H1 (cell line): ENCODE data around the gene CLRN1. TPM values are rescaled to one million over a fixed set of nuclear protein-coding genes. Genes with fewer than 3 reads are reported as not detected.

Experiments
- CTCF ChIA-PET: fragments of 300-600 bp; sonication (Branson Sonifier 250); formaldehyde crosslinking; loops from one replicate; lab custom pipeline; 2021; ENCODE audit not compliant: partially characterized antibody; lab: Charles Lee
- POLR2A ChIA-PET: fragments of 300-600 bp; sonication (Branson Sonifier 250); formaldehyde crosslinking; loops from one replicate; lab custom pipeline; 2021; ENCODE audit warnings: inconsistent platforms; ENCODE audit not compliant: partially characterized antibody; lab: Charles Lee
- DNase-seq, 2 experiments: peaks; one replicate each; pipeline versions ENCODE4 v3.0.0 to v3.0.0-alpha.2; 2010 to 2022; ENCODE audit warnings: low spot score in 2 of 2, low read depth in 1 of 2, mixed read lengths in 1 of 2
- FAIRE-seq: peaks from 2 replicates; lab custom pipeline; 2011; peaks lifted over from hg19 to GRCh38; lab: Jason Lieb, UNC
- H2AFZ ChIP-seq: 2 replicates; pipeline ENCODE4 v1.8.1; 2012; ENCODE audit warnings: low read length, inconsistent platforms
- H2AK5ac ChIP-seq: 2 replicates; pipeline ENCODE4 v1.6.1; 2013; ENCODE audit warnings: low read depth, low read length
- H2BK120ac ChIP-seq: replicated peaks from 2 replicates; pipeline ENCODE3; 2013; ENCODE audit warnings: low read depth, low read length, inconsistent platforms
- H2BK12ac ChIP-seq: 2 replicates; pipeline ENCODE4 v1.6.1; 2013; ENCODE audit warnings: low read depth, low read length
- H2BK15ac ChIP-seq: 2 replicates; pipeline ENCODE4 v1.6.1; 2013; ENCODE audit warnings: low read length
- H2BK20ac ChIP-seq: 2 replicates; pipeline ENCODE4 v1.6.1; 2013; ENCODE audit warnings: low read length
- H2BK5ac ChIP-seq: 2 replicates; pipeline ENCODE4 v1.6.1; 2013; ENCODE audit warnings: low read depth, low read length
- H3K14ac ChIP-seq: 2 replicates; pipeline ENCODE4 v1.6.1; 2013; ENCODE audit warnings: inconsistent platforms; ENCODE audit not compliant: insufficient read length
- H3K18ac ChIP-seq: 2 replicates; pipeline ENCODE4 v1.6.1; 2013; ENCODE audit warnings: low read length; ENCODE audit errors: extremely low read depth
- H3K23ac ChIP-seq: 2 replicates; pipeline ENCODE4 v1.6.1; 2013; ENCODE audit warnings: inconsistent platforms; ENCODE audit not compliant: insufficient read length
- H3K23me2 ChIP-seq: 2 replicates; pipeline ENCODE4 v1.6.1; 2013; ENCODE audit warnings: low read depth, low read length
- H3K27ac ChIP-seq: 2 replicates; pipeline ENCODE4 v1.6.1; 2011; ENCODE audit warnings: low read depth, low read length, inconsistent platforms
- H3K27me3 ChIP-seq, 4 experiments: replicated peaks in 1 of 4; 1 replicate in 1 of 4; 2 replicates in 3 of 4; pipeline versions ENCODE4 v1.6.1 to v1.8.1; 2011 to 2013; ENCODE audit warnings: low read length in 3 of 4, mild to moderate bottlenecking in 3 of 4, inconsistent platforms in 2 of 4, mixed read lengths in 2 of 4, moderate library complexity in 1 of 4; ENCODE audit not compliant: control insufficient read depth in 3 of 4, insufficient read depth in 3 of 4; ENCODE audit errors: extremely low read depth in 1 of 4
- H3K36me3 ChIP-seq, 4 experiments: 2 replicates each; pipeline versions ENCODE4 v1.6.1 to v1.8.1; 2011 to 2013; ENCODE audit warnings: mild to moderate bottlenecking in 4 of 4, low read length in 3 of 4, moderate library complexity in 2 of 4, control low read depth in 1 of 4, inconsistent platforms in 1 of 4; ENCODE audit not compliant: insufficient read depth in 4 of 4, control insufficient read depth in 2 of 4
- H3K4ac ChIP-seq: replicated peaks from 2 replicates; pipeline ENCODE3; 2013; ENCODE audit warnings: low read length, low read depth, mixed read lengths, inconsistent platforms; ENCODE audit not compliant: insufficient read length
- H3K4me1 ChIP-seq, 4 experiments: replicated peaks in 1 of 4; 1 replicate in 1 of 4; 2 replicates in 3 of 4; pipeline versions ENCODE4 v1.6.1 to v1.8.1; 2011 to 2013; ENCODE audit warnings: low read length in 3 of 4, inconsistent platforms in 2 of 4, mixed read lengths in 1 of 4; ENCODE audit not compliant: insufficient read depth in 4 of 4, control insufficient read depth in 3 of 4
- H3K4me2 ChIP-seq, 2 experiments: 2 replicates each; pipeline versions ENCODE4 v1.6.1 to v1.8.1; 2011 to 2013; ENCODE audit warnings: low read depth in 2 of 2, low read length in 2 of 2, control low read depth in 1 of 2, inconsistent platforms in 1 of 2, mild to moderate bottlenecking in 1 of 2; ENCODE audit not compliant: insufficient read depth in 1 of 2
- H3K4me3 ChIP-seq, 4 experiments: fragments of 200-600, 300-600 bp in 1 of 4; sonication (generic), shearing (Covaris generic), sonication (Bioruptor Twin) in 1 of 4; 2 replicates each; pipeline versions ENCODE4 v1.5.1 to v1.8.1; 2011 to 2016; ENCODE audit warnings: low read length in 4 of 4, low read depth in 3 of 4, control low read depth in 2 of 4, inconsistent platforms in 2 of 4, mild to moderate bottlenecking in 2 of 4, mixed read lengths in 1 of 4, moderate library complexity in 1 of 4; ENCODE audit not compliant: insufficient read depth in 2 of 4; ENCODE audit errors: extremely low read depth in 1 of 4
- H3K56ac ChIP-seq: replicated peaks from 2 replicates; pipeline ENCODE3; 2013; ENCODE audit warnings: low read depth, mild to moderate bottlenecking, mixed read lengths, low read length, inconsistent platforms; ENCODE audit not compliant: insufficient read length
- H3K79me1 ChIP-seq: 2 replicates; pipeline ENCODE4 v1.6.1; 2013; ENCODE audit warnings: low read depth, low read length, control low read depth
- H3K79me2 ChIP-seq, 2 experiments: 2 replicates each; pipeline versions ENCODE4 v1.6.1 to v1.8.1; 2012 to 2013; ENCODE audit warnings: low read length in 2 of 2, mild to moderate bottlenecking in 2 of 2, inconsistent platforms in 1 of 2; ENCODE audit not compliant: insufficient read depth in 2 of 2, control insufficient read depth in 1 of 2
- H3K9ac ChIP-seq, 4 experiments: replicated peaks in 1 of 4; 1 replicate in 1 of 4; 2 replicates in 3 of 4; pipeline versions ENCODE4 v1.6.1 to v1.8.1; 2011 to 2013; ENCODE audit warnings: low read depth in 3 of 4, low read length in 3 of 4, control low read depth in 2 of 4, mild to moderate bottlenecking in 2 of 4, moderate library complexity in 2 of 4, inconsistent platforms in 1 of 4; ENCODE audit errors: extremely low read depth in 1 of 4
- H3K9me3 ChIP-seq, 2 experiments: 2 replicates each; pipeline versions ENCODE4 v1.6.1 to v1.8.1; 2012 to 2013; ENCODE audit warnings: mild to moderate bottlenecking in 2 of 2, moderate library complexity in 2 of 2, control low read depth in 1 of 2, inconsistent platforms in 1 of 2, low read depth in 1 of 2, low read length in 1 of 2, mixed read lengths in 1 of 2; ENCODE audit not compliant: insufficient read depth in 2 of 2
- H4K20me1 ChIP-seq, 2 experiments: replicated peaks in 1 of 2; 2 replicates each; pipeline versions ENCODE3 to v1.8.1; 2011 to 2013; ENCODE audit warnings: inconsistent platforms in 2 of 2, low read length in 2 of 2, mild to moderate bottlenecking in 1 of 2; ENCODE audit not compliant: insufficient read depth in 2 of 2, control insufficient read depth in 1 of 2
- H4K5ac ChIP-seq: 2 replicates; pipeline ENCODE4 v1.6.1; 2013; ENCODE audit warnings: low read length, low read depth, mixed read lengths, inconsistent platforms; ENCODE audit not compliant: insufficient read length
- H4K8ac ChIP-seq: 2 replicates; pipeline ENCODE4 v1.8.0; 2013; ENCODE audit warnings: mild to moderate bottlenecking, moderate library complexity, low read length, inconsistent platforms; ENCODE audit not compliant: insufficient read depth; ENCODE audit errors: extremely low read depth
- H4K91ac ChIP-seq: replicated peaks from 2 replicates; pipeline ENCODE3; 2013; ENCODE audit warnings: low read length, mixed read lengths, inconsistent platforms; ENCODE audit not compliant: insufficient read length
- ASH2L ChIP-seq: fragments of 200-600, 300-600 bp; sonication (generic); IDR thresholded peaks from one replicate; pipeline ENCODE4 v1.7.1; 2017; ENCODE audit warnings: low read length
- BCL11A ChIP-seq, 2 experiments: IDR thresholded peaks; one replicate each; pipeline ENCODE4 v1.6.1; 2011; ENCODE audit warnings: low read depth in 2 of 2, low read length in 2 of 2, mild to moderate bottlenecking in 2 of 2
- E2F6 ChIP-seq: IDR thresholded peaks from 2 replicates; pipeline ENCODE4 v1.6.1; 2012; ENCODE audit warnings: inconsistent platforms
- EZH2 ChIP-seq: fragments of 200-600 bp; sonication (generic); IDR thresholded peaks from 2 replicates; pipeline ENCODE4 v1.7.1; 2012; ENCODE audit warnings: low read depth, mild to moderate bottlenecking, moderate library complexity, low read length, inconsistent platforms; ENCODE audit not compliant: severe bottlenecking
- JUN ChIP-seq: IDR thresholded peaks from 2 replicates; pipeline ENCODE4 v1.6.1; 2011; ENCODE audit warnings: low read depth, mild to moderate bottlenecking, improper control_type of control experiment, low read length
- MAFK ChIP-seq: IDR thresholded peaks from 2 replicates; pipeline ENCODE4 v1.6.1; 2012; ENCODE audit warnings: low read depth, mild to moderate bottlenecking, improper control_type of control experiment, low read length
- PHF8 ChIP-seq: fragments of 200-600 bp; sonication (generic); conservative IDR thresholded peaks from 2 replicates; pipeline ENCODE4 v1.7.1; 2012; ENCODE audit warnings: low read depth, mild to moderate bottlenecking, inconsistent platforms, low read length, moderate library complexity
- RFX5 ChIP-seq: IDR thresholded peaks from 2 replicates; pipeline ENCODE4 v1.6.1; 2011; ENCODE audit warnings: low read depth, low read length, improper control_type of control experiment, borderline replicate concordance
- SAP30 ChIP-seq: fragments of 300-600 bp; sonication (generic); IDR thresholded peaks from 2 replicates; pipeline ENCODE4 v1.7.1; 2012; ENCODE audit warnings: low read length, moderate library complexity, mild to moderate bottlenecking, inconsistent platforms; ENCODE audit not compliant: insufficient read depth, insufficient replicate concordance
- SP4 ChIP-seq: IDR thresholded peaks from 2 replicates; pipeline ENCODE4 v1.6.1; 2012; ENCODE audit warnings: low read length, inconsistent platforms
- SRF ChIP-seq: IDR thresholded peaks from 2 replicates; pipeline ENCODE4 v1.6.1; 2011; ENCODE audit warnings: mild to moderate bottlenecking, low read depth, low read length, moderate library complexity
- TBP ChIP-seq: IDR thresholded peaks from 2 replicates; pipeline ENCODE4 v1.6.1; 2011; ENCODE audit warnings: low read depth, low read length, improper control_type of control experiment
- WGBS, 2 experiments: shearing (Covaris generic) in 1 of 2; methylation state at CpG; one replicate each; pipeline versions ENCODE4 v1.1.6 to v1.1.7; 2013 to 2015; ENCODE audit warnings: low lambda C conversion rate in 2 of 2, mixed read lengths in 2 of 2, inconsistent platforms in 1 of 2, low coverage in 1 of 2, missing lambda C conversion rate in 1 of 2; ENCODE audit not compliant: insufficient replicate concordance in 2 of 2, insufficient coverage in 1 of 2, insufficient read length in 1 of 2; ENCODE audit errors: extremely low coverage in 1 of 2, missing lambda C conversion rate in 1 of 2; 5-methylcytosine and 5-hydroxymethylcytosine counted together
- polyA plus RNA-seq, 7 experiments: library from polyadenylated mRNA; depleted of rRNA in 3 of 7; stranded (reverse) in 5 of 7; unstranded in 2 of 7; fragments of >200 nt in 5 of 7; fragments of 200-250 nt in 2 of 7; gene quantifications; 1 replicate in 5 of 7; 2 replicates in 1 of 7; 4 replicates in 1 of 7; pipeline versions ENCODE4 v1.2.1 to v1.2.3, GENCODE V29; 2011 to 2013; ENCODE audit warnings: missing spikeins in 2 of 7, mixed read lengths in 2 of 7
- total RNA-seq: library from RNA; stranded (reverse); fragmentation: NEBNext Ultra II Directional; extraction: Animal tissue kit (Norgen Biotek cat#: 25700); gene quantifications from 2 replicates; pipeline ENCODE4 v1.2.1, GENCODE V29; 2021
- TF ChIP-seq, protein P1 (sequence below): IDR thresholded peaks from 2 replicates; pipeline ENCODE4 v1.6.1; 2011; ENCODE audit warnings: low read depth, mild to moderate bottlenecking, low read length; ENCODE audit not compliant: insufficient read depth

CLRN1 gene
- total and polyA plus RNA-seq, 2 of the 8 experiments (the other 6 are each of a cell fraction or from before 2014, with no cell fraction given) = 0.20 to 0.35 TPM

- H3K79me2 ChIP-seq = no peaks in the 10 kb centered on the region
- 0 out of 2 replicates have a peak overlapping the region, but pooled peaks have one; percentile 39 for H2AFZ ChIP-seq
- H2BK15ac ChIP-seq = no peak overlapping the region
- no peaks in the 10 kb centered on the region for H3K27me3 ChIP-seq
- H3K4me3 ChIP-seq = no peak overlapping the region
- H3K36me3 ChIP-seq = no peaks in the 10 kb centered on the region
- H3K23me2 ChIP-seq = no peaks in the 10 kb centered on the region; the same call in 1 of the 2 replicates
- no peaks in the 10 kb centered on the region for H3K79me1 ChIP-seq
- WGBS, 2 experiments = 80% methylated on average over 7 of the region's 7 CpGs; no CpG with 5 or more reads in 1 of the 2 experiments
- H3K9ac ChIP-seq = no peak overlapping the region
- H2BK20ac ChIP-seq = no peak overlapping the region
- no peak overlapping the region for H3K4ac ChIP-seq
- no peak overlapping the region for H2BK5ac ChIP-seq
- no peak overlapping the region for H2BK120ac ChIP-seq
- H4K5ac ChIP-seq = no peak overlapping the region
- no peak overlapping the region for H2BK12ac ChIP-seq
- no peak overlapping the region for H3K18ac ChIP-seq
- no peaks in the 10 kb centered on the region for H4K20me1 ChIP-seq
- H4K8ac ChIP-seq = no peak overlapping the region
- H3K23ac ChIP-seq = no peak overlapping the region
- H3K4me1 ChIP-seq = peaks cover under 1 to 4% (median 2%) of the 10 kb centered on the region in 4 experiments; a peak in 4 of 7 replicates
- DNase-seq = no peak
- H4K91ac ChIP-seq = no peak overlapping the region
- no peak overlapping the region for H3K14ac ChIP-seq
- H3K4me2 ChIP-seq = no peak overlapping the region
- CTCF ChIA-PET = interaction anchor here (0.9 to 4.0 kb wide), 13 partner anchors 8 to 224 kb away, joined by 3 to 23 read pairs (median 6); partner anchors contain the start of gene CLRN1
- no peak overlapping the region for H3K56ac ChIP-seq
- no peak overlapping the region for H3K27ac ChIP-seq
- FAIRE-seq = no peak
- no peaks in the 10 kb centered on the region for H3K9me3 ChIP-seq
- POLR2A ChIA-PET = no interaction called here
- H2AK5ac ChIP-seq = no peak overlapping the region
- TF ChIP-seq E2F6 (no peak), TBP (no peak), SP4 (no peak), RFX5 (no peak), ASH2L (no peak), SRF (no peak), JUN (no peak), PHF8 (no peak), BCL11A (IDR thresholded peaks at IDR 0.05; ENCODE audit: low read depth in 2 of 2, low read length in 2 of 2) (no peak), SAP30 (no peak), EZH2 (no peak), MAFK (no peak)
- TF ChIP-seq, protein P1, sequence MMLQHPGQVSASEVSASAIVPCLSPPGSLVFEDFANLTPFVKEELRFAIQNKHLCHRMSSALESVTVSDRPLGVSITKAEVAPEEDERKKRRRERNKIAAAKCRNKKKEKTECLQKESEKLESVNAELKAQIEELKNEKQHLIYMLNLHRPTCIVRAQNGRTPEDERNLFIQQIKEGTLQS = no peak
Observed at GRCh38 chr3:150926328-150926727, 46.2 kb downstream of the CLRN1 start.
